Measurements from ENCODE around the gene VAC14.
"Not testable (repeated sequence)": the region's sequence is repeated elsewhere in the genome, so short reads cannot be mapped to it uniquely, and the experiment has no call there.

Gene VAC14

DNA sequence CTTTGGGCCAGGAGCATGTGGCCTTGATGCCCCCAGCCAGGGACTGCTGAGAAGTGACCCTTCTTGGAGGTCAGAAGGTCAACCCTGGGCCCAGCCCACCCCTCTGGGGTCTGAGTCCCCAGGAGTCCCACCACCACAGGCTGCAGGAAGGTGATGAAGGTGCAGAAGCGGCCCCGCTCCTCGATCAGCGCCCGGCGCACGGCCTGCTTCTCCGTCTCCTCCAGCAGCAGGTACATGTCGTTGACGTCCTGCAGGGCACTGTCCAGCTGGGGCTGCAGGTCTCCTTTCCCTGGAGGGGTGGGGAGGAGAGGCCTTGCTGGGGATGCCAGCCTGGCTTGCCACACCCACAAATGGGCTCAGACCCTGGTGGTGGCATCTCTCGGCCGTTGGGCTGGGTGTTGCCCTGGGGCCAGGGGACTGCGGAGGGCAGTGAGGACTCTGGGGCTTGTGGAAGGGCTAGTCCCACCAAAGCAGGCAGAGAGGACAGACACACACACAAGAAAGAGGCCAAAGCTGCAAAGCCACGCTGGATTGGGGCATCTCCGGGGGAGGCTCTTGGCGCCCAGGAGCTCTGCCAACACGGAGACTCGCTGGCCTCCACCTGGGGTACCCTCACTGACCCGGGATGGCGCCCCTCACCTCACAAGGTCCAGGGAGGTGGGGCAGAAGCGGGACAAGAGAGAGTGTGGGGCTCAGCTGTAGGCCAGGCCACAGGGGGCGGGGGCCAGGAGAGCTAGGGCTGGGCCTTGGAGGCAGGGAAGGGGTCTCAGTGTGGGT is 122.6 kb downstream of the VAC14 start:
- no peak for DNase-seq

DNA sequence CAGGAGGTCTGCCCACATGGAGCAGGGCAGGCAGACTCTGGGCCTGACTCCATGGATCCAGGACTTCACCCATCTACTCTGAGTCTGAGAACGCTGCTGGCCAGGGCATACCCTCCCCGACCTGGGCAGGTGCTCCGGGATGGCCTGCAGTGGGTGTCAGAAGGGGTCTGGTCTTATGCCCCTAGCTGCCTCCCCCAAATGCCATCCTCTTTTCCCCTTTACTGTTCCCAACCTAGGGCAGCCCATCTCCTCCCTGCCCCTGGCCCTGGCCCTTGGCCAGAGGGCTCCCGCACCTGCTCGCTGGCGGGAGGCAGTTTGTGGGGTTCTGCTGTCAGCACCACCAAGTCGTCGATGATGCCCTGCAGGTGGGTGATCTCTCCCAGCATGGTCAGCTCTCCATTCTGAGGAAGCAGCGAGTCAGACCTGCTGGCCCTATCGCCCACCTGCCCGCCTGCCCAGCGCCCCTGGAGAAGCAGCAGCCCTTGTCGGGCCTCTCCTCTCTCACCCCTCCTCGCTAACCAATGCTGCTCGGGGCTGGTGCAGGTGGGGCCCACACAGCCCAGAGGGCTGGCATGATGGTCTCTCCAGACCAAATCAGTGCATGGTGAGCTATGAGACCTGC is 123.3 kb downstream of the VAC14 start:
- no peak for DNase-seq

DNA sequence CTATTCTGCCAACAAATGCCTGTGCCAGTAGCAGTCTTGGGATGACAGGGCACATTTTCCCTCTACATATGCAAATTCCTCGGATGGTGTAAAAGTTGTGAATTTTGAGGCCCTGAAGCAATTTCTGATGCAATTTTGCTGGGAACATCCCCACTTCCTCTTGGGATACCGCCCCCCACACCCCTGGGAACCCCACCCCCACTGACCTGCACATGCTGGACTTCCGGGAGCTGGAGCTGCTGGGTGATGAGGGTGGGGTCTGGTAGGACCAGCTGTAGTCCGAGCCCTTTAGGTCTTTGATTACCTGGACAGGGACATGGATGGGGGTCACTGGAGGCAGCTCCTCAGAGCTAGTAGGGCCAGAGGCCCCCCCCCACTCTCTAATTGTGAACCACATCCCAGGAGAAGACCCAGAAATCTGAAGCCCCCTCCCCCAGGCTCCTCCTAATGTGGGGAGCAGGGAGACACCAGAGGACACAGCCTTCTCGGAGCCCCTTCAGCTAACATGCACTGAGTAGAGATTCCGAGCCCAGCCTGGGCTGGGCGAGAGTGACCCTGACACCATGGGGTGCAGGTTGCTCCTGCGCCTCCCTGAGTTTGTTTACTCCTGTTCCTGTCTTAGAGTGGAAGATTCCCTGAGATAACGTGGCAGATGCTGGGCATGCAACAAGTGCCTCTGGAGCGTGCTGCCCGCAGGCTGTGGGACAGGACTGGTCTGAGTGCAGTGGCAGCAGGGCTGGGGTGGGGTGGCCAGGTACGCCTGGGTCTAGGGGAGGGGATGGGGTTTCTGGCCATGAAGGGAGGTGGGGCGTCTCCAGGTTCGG is 124.1 kb downstream of the VAC14 start:
- DNase-seq = no peak

DNA sequence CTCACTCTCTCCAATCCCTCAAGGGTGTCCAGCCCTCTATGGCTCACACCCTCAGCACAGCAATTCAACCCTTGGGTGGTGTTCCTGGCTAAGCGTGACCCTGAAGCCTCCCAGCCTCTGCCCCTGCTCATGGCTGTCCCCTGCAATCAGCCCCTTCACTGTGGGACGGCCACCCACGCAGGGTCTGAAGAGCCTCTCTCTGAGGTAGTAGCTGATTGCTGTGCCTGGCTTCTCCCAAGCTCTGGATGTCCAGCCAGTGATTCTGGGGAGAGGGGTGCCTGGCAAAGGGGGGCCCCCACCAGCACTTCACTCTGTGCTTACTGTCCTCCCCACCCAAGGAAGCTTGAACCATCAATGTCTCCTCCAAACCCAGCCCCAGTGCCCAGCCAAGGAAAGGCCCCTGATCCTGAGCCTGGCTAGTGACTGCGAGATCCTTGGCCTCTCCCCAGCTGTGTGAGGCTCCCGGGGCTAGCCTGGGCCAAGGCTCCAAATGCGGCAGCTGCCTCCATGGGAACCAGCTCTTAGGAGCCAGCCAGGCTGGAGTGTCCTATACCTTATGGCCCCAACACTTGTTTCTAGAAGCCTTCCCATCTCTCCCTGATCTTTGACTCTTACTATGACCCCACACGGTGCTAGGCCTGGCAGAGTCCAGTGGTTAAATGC is 125.0 kb downstream of the VAC14 start:
- no peak for DNase-seq

DNA sequence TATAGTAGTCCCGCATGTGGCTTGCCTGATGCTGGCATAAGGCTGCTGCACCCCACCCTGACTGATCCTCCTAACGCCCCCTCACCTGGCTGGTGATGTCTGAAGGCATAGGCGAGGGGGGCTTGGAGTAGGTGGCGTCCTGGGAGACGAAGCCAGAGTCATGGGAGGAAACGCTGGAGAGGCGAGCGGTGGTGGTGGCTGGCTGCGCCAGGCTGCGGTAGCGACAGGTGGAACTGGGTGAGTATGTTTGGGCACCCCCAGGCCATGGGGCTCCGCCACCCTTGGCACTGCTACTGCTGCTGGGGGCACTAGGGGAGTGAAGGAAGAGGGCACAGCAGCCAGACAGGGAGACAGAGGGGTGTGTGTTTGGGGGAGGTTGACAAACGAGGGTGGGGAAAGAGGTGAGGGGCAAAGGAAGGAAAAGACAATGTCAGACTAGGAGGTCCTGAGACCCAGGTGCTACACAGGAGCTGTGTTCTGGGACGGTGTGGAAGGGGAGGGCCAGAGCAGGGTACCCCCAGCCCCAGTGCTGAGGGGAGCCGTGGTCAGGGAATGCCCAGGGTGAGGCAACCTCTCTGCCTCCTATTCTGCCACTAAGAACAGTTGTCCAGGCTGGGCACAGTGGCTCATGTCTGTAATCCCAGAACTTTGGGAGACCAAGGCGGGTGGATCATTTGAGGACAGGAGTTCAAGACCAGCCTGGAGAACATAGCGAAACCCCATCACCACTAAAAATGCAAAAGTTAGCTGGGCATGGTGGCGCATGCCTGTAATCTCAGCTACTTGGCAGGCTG is 126.5 kb downstream of the VAC14 start:
- DNase-seq = no peak

DNA sequence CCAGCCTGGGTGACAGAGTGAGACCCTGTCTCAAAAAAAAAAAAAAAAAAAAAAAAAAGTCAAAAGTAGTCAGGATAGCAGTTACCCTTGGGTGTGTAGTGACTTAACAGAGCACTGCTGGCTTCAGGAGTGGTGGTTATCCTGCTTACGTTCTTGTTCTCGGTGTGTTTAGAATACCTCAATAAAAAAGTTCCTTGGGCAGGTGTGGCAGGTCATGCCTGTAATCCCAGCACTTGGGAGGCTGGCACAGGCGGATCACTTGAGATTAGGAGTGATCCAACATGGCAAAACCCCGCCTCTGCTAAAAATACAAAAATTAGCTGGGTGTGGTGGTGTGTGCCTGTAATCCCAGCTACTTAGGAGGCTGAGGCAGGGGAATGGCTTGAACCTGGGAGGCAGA is 130.0 kb downstream of the VAC14 start:
- not testable (repeated sequence) for DNase-seq

DNA sequence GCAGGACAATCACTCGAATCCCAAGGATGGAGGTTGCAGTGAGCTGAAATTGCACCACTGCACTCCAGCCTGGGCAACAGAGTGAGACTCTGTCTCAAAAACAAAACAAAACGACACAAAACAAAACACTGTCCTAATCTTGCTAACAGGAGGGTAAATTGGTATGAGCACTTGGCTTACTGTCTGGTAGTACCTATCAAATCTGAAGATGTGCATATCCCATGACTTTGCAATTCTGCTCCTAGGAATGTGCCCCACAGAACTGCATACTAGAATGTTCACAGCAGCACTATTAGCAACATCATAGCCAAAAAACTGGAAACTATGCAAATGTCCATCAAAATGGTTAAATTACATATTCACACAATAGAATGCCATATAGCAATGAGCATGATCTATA is 130.8 kb downstream of the VAC14 start:
- no peak for DNase-seq

DNA sequence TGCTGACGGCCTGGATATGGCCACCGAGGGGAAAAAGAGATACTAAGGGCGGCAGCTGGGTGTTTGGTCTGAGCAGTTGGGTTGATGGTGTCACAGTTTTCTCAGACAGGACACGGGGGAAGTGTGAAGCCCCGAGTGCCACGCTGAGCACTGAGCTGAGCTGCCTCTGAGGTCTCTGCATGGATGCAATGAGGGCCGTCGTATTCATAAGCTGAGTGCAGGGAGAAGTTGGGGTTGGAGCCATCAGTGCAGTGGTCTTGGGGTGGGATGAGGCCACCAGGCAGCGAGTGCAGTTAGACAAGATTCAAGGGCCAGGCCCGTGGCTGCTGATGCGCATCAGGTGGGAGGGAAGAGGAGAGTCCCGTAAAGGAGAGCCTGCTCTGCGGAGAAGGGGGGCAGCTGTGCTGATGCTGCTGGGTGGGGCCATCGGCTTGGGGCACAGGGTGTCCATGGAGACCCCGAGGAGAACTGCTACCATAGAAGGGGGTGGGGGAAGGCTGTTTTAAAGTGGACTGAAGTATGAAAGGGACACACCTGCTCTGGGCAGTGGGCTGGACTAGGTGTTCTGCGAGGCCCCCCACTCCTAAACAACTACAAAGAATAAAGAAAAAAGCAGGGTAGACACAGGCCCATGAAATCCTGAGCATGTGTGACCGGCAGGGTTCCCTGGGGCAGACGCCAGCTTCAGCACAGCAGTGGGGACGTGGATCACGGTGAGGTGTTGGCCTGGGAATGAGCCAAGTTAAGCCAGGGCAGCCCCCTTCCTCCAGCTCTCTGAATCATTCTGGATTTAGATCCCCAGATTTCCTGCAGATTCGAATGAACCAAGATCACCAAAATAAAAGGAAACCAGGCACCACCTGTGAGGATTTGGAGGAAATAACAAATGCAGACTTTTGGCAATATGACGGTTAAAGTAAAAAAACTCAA is 134.9 kb downstream of the VAC14 start:
- DNase-seq = no peak

DNA sequence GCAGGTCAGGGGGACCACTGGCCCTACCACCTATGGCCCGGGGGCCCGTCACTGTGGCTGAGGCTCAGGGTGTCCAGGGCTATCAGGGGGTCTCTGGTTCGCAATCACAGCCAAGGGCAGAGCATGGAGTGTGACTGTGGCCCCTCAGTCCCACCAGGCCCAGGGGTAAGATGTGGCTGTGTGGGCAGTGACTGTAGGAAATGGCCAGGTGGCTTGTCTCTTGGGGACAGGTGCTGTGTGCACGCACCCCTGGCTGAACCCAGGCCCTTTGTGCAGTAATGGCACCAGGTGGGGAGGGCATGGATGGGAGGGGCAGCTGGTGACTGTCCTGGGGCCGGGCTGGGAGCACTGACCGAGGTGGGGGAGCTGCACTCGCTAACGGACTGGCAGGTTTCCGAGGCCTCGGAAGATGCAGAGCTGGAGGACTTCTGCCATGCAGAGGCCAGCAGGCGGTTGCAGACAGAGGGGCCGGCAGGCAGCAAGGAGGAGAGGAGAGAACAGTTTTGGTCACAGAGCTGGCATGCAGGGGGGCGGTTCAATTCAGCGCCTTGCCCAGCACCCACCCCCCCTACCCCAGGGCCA is 135.8 kb downstream of the VAC14 start:
- no peak for DNase-seq

DNA sequence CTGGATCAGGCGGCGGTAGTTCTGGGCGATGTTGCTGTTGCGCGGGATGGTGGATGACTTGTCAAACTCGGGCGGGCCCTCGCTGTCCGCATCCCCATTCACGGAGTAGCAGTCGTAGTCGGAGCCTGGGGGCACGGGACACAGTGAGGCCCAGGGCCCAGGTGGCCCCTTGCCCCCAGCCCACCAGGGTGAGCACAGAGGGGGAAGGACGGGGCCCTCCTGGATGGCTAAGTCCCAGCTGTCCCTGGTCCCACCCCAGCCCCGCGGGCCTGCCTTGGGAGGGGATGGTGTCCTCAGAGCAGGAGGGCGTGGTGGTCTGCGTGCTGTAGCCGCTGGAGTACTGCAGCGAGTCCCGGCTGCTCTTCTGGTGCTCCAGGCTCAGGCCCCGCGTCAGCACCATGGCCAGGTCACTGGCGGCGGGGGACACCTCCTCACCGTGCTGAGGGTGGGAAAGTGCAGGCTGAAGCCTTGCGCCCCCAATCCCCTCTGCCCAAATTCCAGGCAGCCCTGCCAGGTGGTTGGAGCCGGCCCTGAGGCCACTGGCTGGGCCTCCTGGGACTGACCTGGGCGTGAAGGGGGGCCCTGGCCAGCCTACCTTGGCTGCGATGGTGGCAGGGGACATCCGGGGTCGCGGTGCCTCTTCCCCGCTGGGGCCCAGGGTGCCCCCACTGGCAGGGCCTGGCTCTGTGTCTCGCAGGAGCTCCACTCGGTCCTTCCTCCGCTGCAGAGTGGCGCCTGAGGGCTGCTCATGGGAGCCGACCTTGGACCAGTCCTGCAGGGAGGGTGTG is 136.4 kb downstream of the VAC14 start:
- no peak for DNase-seq

DNA sequence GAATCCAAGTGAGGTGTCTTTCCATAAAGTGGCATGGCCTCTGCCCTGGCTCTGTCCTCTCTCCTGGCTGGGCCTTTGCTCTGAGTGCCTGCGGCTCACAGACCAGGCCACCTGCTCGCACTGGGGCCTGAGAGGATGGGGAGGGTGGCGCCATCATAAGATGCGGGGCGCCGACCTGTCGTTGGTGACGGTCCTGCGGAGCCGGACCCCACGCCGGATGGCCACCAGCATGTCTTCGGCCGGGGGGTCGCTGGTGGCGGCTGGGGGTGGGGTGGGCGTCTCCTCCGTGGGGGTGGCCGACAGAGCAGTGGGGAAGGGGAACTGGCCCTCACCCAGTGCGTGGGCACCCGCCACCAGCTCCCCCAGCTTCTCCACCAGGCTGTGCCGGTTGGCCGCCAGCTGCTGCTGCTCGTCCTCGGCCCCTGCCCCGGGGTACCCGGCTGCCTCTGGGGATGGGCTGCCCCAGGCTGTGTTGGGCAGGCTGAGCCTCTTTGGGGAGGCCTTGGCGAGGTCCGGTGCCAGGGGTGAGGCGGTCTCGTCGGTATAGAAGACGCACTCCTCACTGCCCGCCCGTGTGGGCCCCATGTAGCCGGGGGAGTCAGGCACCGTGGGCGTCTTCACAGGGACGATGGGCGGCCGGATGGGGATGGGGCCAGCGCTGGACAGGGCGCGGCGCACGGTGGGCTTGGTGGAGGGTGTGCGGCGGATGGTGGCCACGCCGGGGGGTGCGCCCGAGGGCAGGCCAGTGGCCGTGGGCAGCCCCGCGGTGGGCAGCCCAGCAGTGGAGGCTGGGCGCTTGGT is 137.2 kb downstream of the VAC14 start:
- no peak for DNase-seq

DNA sequence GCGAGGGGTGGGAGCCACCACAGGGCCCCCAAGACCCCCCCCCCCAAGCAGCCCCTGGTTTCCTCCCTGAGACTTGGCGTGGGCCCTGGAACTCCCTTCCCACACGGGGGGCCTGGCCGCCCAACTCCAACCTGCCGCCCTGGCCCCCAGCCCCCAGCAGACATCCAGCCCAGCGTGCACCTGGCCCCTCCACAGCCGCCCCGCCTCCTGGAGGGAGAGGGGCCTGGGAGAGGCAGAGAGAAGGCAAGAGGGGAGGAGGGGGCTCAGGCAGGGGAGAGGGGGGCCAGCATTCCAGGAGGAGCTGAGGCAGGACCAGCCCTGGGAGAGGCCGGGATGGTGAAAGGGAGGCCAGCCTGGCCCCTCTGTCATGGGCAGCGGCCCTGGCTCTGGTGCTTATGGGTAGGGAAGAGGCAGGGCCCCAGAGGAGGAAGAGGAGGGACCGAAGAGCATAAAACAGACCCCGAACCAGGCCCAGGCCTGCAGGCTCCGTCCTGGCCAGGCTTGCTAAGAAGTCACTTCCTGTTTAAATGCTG is 137.9 kb downstream of the VAC14 start:
- DNase-seq = no peak

DNA sequence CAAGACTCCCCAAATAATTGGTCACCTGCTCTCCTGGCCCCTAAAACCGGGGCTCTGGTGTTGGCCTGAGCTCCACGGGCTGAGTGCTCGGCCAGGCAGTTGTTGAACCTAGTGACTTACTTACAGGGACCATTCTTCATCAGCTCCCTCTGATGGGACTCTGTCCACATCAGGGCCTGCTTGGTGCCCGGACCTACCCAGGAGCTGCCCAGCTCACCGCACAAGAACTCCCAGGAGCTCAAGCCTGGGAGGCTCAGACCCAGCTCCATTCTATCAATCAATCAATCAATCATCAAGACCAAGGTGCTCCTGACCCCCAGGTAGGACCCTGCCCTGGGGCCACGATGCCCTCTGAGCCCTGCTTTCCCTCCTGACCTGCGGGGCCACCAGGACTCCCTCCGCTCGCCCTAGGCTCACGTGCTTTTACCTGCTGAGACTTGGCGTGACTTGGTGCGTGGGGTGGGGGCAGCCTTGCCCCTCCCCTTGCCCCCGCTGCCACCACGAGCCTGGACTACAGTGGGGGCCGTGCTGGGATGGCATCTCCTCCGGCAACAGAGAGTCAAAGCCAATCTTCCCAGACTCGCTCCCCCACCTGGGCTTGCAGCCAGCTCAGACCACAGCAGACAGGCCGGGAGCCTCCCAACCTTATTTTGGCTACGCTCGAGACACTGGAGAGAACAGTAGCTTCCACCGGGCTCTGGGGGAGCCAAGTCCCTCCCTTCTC is 138.9 kb downstream of the VAC14 start:
- DNase-seq = no peak

DNA sequence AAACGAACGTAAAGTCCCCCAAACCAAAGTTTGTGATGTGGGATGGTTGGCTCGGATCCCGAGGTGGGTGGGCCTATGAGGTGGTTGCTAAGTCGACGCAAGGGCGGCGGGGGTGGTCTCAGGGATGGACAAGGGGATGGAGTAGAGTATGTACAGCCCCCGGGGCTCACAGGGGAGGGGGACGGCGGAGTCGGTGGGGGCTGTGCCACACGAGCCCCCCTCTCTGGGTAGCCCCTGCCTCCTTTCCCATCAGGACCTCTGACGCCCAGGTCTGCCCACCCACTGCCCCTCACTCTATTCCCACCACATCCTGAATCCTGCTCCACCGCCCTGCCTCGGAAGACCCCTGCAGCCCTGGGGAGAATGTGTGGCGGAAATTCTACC is 139.4 kb downstream of the VAC14 start:
- no peak for DNase-seq

DNA sequence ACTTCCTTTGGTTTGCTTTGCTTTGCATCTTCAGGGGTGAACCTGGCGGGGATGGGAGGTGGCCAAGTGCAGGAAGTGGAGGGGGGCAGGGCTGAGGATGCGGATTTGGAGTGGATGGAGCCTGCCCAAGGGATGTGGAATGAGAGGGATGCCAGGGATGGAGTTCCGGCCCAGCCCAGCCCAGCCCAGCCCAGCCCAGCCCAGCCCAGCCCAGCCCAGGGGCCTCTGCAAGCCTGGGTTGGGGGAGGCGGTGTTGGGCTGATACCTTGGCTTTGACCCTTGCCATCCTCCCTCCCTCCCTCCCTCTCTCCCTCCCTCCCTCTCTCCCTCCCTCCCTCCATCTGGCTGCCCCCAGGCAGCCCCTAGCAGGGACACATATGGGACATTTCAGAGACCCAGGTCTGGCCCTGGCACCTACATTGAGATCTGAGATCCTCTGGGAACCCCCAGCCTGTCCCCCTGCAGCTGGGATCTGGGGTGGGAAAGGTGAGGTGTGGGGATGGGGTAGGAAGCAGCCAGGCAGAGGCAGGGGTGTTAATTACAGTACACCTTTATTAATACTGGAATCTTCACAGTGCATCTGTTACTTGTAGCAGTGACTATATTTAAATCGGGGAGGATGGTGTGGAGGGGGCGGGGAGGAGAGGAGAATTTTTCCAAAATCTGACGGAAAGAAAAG is 140.1 kb downstream of the VAC14 start:
- DNase-seq = peak; percentile 17

DNA sequence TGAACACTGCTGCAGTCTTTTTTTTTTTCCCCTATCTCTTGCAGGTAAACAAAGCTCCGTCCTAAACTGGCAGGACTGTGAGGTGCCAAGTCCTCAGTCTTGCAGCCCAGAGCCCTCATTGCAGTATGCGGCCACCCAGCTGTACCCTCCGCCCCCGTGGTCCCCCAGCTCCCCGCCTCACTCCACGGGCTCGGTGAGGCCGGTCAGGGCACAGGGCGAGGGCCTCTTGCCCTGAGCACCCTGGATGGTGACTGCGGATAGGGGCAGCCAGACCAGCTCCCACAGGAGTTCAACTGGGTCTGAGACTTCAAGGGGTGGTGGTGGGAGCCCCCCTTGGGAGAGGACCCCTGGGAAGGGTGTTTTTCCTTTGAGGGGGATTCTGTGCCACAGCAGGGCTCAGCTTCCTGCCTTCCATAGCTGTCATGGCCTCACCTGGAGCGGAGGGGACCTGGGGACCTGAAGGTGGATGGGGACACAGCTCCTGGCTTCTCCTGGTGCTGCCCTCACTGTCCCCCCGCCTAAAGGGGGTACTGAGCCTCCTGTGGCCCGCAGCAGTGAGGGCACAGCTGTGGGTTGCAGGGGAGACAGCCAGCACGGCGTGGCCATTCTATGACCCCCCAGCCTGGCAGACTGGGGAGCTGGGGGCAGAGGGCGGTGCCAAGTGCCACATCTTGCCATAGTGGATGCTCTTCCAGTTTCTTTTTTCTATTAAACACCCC is 140.8 kb downstream of the VAC14 start:
- no peak for DNase-seq

DNA sequence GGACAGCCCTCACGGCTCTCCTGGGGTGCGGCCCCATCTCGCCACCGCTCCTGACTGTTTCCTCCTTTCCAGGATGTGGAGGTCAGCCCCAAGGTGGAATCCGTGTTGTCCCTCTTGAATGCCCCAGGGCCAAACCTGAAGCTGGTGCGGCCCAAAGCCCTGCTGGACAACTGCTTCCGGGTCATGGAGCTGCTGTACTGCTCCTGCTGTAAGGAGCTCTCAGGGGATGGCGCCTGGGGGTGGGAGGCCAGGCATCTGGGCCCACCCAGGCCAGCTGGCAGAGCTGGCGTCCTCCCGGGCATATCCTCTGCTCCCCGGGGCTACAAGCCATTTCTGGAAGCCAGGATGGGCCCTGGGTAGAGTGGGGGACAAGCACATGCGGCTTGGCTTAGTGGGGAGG is 141.4 kb downstream of the VAC14 start:
- DNase-seq = no peak

Data from NCI-H2171 treated with DMSO at 0.1 percent for 48 hours (cell line).